ENCODE data around the gene CEMIP. TPM values are rescaled to one million over a fixed set of nuclear protein-coding genes. Genes with fewer than 3 reads are reported as not detected.
A peak's percentile ranks its signal among the peaks of the same experiment; 100 is the strongest.

Gene CEMIP
- total and polyA plus RNA-seq, 2 experiments from 2014 or later: 0.27 to 2.1 TPM

DNA sequence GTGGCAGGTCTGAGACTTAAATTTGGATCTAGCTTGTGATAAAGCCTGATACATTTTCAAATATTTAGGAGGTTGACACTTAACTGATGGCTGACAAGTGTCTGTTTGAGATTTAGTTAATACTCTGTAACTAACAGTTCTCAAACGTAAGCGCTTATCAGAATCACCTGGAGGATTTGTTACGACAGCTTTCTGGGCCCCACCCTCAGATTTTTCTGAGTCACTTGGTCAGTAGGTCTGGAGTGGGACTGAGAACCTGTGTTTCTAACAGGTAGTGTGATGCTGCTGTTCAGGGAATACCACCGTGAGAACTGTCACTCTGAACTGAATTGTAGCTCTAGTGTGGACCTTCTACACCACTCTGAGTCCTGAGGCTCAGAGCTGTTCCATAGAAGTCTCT is 85.5 kb downstream of the CEMIP start:
- no peaks in the 10 kb centered on the region for H3K79me2 ChIP-seq (replicated peaks; ENCODE audit: insufficient read depth)
- H3K27me3 ChIP-seq (ENCODE audit: insufficient read depth): no peaks in the 10 kb centered on the region
- Mint-ChIP-seq H3K27ac (no peak overlapping the region), H3K9me3 (no peaks in the 10 kb centered on the region), H3K4me1 (peaks cover 48% of the 10 kb centered on the region), H3K4me3 (no peak overlapping the region), H3K27me3 (ENCODE audit: insufficient read depth, low read depth, poor library complexity) (peaks cover 11% of the 10 kb centered on the region), H3K36me3 (ENCODE audit: low read depth) (no peaks in the 10 kb centered on the region)
- no peaks in the 10 kb centered on the region for H3K36me3 ChIP-seq (ENCODE audit: insufficient read depth)
- peaks cover 37% of the 10 kb centered on the region for H3K4me1 ChIP-seq (ENCODE audit: insufficient read depth)
- peaks cover 5% of the 10 kb centered on the region for H3F3A ChIP-seq (replicated peaks; ENCODE audit: low read depth)
- H3K4me2 ChIP-seq: 0 out of 2 replicates have a peak overlapping the region, but pooled peaks have one; percentile 54
- no peak overlapping the region for H3K4me3 ChIP-seq
- H3K27ac ChIP-seq (ENCODE audit: low read depth): no peak overlapping the region
- DNase-seq (ENCODE audit: low spot score): no peak
- no peaks in the 10 kb centered on the region for H3K9me2 ChIP-seq (ENCODE audit: insufficient read depth)
- no peak for ATAC-seq
- no peak overlapping the region for H2AFZ ChIP-seq
- no peaks in the 10 kb centered on the region for H4K20me1 ChIP-seq (replicated peaks; ENCODE audit: insufficient read depth)
- TF ChIP-seq EZH2 (IDR thresholded peaks at IDR 0.05; ENCODE audit: low read depth, unreplicated experiment): no peak
- TF ChIP-seq NANOG (IDR thresholded peaks at IDR 0.05; ENCODE audit: borderline replicate concordance): no peak
- no peak for TF ChIP-seq JUNB (IDR thresholded peaks at IDR 0.05; ENCODE audit: unreplicated experiment)
- TF ChIP-seq ZNF331 (CRISPR knock-in tag; IDR thresholded peaks at IDR 0.05; ENCODE audit: low read depth): no peak

DNA sequence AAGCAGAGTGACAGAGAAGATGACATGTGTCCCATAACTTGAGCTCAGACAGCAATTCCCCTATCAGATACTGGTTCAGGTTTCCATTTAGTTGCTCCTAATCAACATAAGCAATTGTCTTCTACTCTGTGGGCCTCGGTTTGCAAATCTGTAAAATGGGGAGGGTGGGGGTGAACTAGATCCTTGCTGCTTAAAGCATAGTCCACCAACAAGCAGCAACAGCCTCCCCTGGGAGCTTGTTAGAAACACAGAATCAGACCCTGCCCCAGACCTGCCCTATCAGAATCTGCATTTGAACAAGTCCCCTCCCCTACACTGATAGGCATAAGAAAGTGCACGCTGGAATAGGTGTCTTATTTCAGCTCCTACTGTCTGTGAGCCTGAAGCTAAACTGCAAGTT is 87.8 kb downstream of the CEMIP start:
- peak overlapping the region; percentile 63 for H3K27ac Mint-ChIP-seq
- H3K4me3 ChIP-seq: peak overlapping the region; percentile 44; the same call in 1 of the 2 replicates
- peak; percentile 90 for ATAC-seq
- 0 out of 2 replicates have a peak, but pooled peaks cover 3% of the 10 kb centered on the region for H3K9me2 ChIP-seq (ENCODE audit: insufficient read depth)
- no peaks in the 10 kb centered on the region for H3K36me3 Mint-ChIP-seq (ENCODE audit: low read depth)
- H3K27ac ChIP-seq (ENCODE audit: low read depth): peak overlapping the region; percentile 61; the same call in 1 of the 2 replicates
- H3F3A ChIP-seq (replicated peaks; ENCODE audit: low read depth): peaks cover 5% of the 10 kb centered on the region
- H3K9me3 Mint-ChIP-seq: no peaks in the 10 kb centered on the region
- H2AFZ ChIP-seq: no peak overlapping the region
- peak overlapping the region; percentile 77 for H3K4me2 ChIP-seq
- no peaks in the 10 kb centered on the region for H3K27me3 ChIP-seq (ENCODE audit: insufficient read depth)
- peak overlapping the region; percentile 41 for H3K4me3 Mint-ChIP-seq
- H3K27me3 Mint-ChIP-seq (ENCODE audit: insufficient read depth, low read depth, poor library complexity): peaks cover 10% of the 10 kb centered on the region
- no peaks in the 10 kb centered on the region for H3K36me3 ChIP-seq (ENCODE audit: insufficient read depth)
- no peaks in the 10 kb centered on the region for H3K79me2 ChIP-seq (replicated peaks; ENCODE audit: insufficient read depth)
- no peaks in the 10 kb centered on the region for H4K20me1 ChIP-seq (replicated peaks; ENCODE audit: insufficient read depth)
- peaks cover 48% of the 10 kb centered on the region for H3K4me1 Mint-ChIP-seq
- peak; percentile 74 for DNase-seq (ENCODE audit: low spot score)
- peaks cover 37% of the 10 kb centered on the region for H3K4me1 ChIP-seq (ENCODE audit: insufficient read depth)
- TF ChIP-seq EZH2phosphoT487 (IDR thresholded peaks at IDR 0.05; ENCODE audit: unreplicated experiment) (no peak), CREB1 (CRISPR knock-in tag; IDR thresholded peaks at IDR 0.05; ENCODE audit: low read depth) (no peak), ZNF114 (CRISPR knock-in tag; IDR thresholded peaks at IDR 0.05) (no peak), NANOG (IDR thresholded peaks at IDR 0.05; ENCODE audit: borderline replicate concordance) (no peak), JUNB (IDR thresholded peaks at IDR 0.05; ENCODE audit: unreplicated experiment) (no peak), EZH2 (IDR thresholded peaks at IDR 0.05; ENCODE audit: low read depth, unreplicated experiment) (no peak), POLR2AphosphoS5 (IDR thresholded peaks at IDR 0.05; ENCODE audit: low read depth) (no peak), ZNF331 (CRISPR knock-in tag; IDR thresholded peaks at IDR 0.05; ENCODE audit: low read depth) (no peak)
- TF ChIP-seq, protein P1, sequence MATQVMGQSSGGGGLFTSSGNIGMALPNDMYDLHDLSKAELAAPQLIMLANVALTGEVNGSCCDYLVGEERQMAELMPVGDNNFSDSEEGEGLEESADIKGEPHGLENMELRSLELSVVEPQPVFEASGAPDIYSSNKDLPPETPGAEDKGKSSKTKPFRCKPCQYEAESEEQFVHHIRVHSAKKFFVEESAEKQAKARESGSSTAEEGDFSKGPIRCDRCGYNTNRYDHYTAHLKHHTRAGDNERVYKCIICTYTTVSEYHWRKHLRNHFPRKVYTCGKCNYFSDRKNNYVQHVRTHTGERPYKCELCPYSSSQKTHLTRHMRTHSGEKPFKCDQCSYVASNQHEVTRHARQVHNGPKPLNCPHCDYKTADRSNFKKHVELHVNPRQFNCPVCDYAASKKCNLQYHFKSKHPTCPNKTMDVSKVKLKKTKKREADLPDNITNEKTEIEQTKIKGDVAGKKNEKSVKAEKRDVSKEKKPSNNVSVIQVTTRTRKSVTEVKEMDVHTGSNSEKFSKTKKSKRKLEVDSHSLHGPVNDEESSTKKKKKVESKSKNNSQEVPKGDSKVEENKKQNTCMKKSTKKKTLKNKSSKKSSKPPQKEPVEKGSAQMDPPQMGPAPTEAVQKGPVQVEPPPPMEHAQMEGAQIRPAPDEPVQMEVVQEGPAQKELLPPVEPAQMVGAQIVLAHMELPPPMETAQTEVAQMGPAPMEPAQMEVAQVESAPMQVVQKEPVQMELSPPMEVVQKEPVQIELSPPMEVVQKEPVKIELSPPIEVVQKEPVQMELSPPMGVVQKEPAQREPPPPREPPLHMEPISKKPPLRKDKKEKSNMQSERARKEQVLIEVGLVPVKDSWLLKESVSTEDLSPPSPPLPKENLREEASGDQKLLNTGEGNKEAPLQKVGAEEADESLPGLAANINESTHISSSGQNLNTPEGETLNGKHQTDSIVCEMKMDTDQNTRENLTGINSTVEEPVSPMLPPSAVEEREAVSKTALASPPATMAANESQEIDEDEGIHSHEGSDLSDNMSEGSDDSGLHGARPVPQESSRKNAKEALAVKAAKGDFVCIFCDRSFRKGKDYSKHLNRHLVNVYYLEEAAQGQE (IDR thresholded peaks at IDR 0.05; ENCODE audit: unreplicated experiment): no peak
- TF ChIP-seq, protein P2, sequence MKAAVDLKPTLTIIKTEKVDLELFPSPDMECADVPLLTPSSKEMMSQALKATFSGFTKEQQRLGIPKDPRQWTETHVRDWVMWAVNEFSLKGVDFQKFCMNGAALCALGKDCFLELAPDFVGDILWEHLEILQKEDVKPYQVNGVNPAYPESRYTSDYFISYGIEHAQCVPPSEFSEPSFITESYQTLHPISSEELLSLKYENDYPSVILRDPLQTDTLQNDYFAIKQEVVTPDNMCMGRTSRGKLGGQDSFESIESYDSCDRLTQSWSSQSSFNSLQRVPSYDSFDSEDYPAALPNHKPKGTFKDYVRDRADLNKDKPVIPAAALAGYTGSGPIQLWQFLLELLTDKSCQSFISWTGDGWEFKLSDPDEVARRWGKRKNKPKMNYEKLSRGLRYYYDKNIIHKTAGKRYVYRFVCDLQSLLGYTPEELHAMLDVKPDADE (IDR thresholded peaks at IDR 0.05): no peak
- TF ChIP-seq, protein P3, sequence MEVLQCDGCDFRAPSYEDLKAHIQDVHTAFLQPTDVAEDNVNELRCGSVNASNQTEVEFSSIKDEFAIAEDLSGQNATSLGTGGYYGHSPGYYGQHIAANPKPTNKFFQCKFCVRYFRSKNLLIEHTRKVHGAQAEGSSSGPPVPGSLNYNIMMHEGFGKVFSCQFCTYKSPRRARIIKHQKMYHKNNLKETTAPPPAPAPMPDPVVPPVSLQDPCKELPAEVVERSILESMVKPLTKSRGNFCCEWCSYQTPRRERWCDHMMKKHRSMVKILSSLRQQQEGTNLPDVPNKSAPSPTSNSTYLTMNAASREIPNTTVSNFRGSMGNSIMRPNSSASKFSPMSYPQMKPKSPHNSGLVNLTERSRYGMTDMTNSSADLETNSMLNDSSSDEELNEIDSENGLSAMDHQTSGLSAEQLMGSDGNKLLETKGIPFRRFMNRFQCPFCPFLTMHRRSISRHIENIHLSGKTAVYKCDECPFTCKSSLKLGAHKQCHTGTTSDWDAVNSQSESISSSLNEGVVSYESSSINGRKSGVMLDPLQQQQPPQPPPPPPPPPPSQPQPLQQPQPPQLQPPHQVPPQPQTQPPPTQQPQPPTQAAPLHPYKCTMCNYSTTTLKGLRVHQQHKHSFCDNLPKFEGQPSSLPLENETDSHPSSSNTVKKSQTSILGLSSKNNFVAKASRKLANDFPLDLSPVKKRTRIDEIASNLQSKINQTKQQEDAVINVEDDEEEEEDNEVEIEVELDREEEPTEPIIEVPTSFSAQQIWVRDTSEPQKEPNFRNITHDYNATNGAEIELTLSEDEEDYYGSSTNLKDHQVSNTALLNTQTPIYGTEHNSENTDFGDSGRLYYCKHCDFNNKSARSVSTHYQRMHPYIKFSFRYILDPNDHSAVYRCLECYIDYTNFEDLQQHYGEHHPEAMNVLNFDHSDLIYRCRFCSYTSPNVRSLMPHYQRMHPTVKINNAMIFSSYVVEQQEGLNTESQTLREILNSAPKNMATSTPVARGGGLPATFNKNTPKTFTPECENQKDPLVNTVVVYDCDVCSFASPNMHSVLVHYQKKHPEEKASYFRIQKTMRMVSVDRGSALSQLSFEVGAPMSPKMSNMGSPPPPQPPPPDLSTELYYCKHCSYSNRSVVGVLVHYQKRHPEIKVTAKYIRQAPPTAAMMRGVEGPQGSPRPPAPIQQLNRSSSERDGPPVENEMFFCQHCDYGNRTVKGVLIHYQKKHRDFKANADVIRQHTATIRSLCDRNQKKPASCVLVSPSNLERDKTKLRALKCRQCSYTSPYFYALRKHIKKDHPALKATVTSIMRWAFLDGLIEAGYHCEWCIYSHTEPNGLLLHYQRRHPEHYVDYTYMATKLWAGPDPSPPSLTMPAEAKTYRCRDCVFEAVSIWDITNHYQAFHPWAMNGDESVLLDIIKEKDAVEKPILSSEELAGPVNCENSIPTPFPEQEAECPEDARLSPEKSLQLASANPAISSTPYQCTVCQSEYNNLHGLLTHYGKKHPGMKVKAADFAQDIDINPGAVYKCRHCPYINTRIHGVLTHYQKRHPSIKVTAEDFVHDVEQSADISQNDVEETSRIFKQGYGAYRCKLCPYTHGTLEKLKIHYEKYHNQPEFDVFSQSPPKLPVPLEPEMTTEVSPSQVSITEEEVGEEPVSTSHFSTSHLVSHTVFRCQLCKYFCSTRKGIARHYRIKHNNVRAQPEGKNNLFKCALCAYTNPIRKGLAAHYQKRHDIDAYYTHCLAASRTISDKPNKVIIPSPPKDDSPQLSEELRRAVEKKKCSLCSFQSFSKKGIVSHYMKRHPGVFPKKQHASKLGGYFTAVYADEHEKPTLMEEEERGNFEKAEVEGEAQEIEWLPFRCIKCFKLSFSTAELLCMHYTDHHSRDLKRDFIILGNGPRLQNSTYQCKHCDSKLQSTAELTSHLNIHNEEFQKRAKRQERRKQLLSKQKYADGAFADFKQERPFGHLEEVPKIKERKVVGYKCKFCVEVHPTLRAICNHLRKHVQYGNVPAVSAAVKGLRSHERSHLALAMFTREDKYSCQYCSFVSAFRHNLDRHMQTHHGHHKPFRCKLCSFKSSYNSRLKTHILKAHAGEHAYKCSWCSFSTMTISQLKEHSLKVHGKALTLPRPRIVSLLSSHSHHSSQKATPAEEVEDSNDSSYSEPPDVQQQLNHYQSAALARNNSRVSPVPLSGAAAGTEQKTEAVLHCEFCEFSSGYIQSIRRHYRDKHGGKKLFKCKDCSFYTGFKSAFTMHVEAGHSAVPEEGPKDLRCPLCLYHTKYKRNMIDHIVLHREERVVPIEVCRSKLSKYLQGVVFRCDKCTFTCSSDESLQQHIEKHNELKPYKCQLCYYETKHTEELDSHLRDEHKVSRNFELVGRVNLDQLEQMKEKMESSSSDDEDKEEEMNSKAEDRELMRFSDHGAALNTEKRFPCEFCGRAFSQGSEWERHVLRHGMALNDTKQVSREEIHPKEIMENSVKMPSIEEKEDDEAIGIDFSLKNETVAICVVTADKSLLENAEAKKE (CRISPR knock-in tag; IDR thresholded peaks at IDR 0.05): no peak
